ENCODE results near the gene TOM1L2.

TOM1L2 gene

DNA sequence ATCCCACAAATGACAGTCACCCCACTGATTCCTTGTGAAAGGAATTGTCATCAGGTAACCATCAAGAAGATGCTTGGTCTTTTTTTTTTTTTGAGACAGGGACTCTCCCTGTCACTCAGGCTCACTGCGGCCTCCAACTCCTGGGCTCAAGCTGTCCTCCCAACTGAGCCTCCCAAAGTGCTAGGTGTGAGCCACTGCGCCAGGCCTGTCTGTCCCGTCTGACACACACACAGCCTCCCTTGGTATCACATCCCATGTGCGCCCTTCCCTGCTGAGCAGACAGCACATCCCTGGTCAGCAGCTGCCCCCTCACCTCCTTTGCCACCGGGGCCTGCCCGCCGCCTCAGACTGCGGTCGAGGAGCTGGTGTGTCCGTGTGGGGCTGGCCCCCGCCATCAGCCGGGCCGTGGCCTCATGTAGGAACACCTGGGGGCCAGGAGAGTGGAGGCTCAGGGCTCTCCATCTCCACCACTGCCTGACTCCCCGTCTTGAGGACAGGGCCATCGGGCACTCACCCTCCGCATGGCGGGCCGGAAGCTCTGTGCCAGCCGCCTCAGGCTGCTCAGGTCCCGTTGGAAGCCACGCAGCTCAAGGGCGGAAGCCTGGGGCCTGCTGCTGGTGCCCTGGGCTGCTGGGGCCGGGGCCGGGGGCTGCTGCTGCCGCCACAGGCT is 159.0 kb downstream of the TOM1L2 start:
- no peak for TF ChIP-seq ZFX (IDR thresholded peaks at IDR 0.05; ENCODE audit: borderline replicate concordance)
- TF ChIP-seq, protein P1, sequence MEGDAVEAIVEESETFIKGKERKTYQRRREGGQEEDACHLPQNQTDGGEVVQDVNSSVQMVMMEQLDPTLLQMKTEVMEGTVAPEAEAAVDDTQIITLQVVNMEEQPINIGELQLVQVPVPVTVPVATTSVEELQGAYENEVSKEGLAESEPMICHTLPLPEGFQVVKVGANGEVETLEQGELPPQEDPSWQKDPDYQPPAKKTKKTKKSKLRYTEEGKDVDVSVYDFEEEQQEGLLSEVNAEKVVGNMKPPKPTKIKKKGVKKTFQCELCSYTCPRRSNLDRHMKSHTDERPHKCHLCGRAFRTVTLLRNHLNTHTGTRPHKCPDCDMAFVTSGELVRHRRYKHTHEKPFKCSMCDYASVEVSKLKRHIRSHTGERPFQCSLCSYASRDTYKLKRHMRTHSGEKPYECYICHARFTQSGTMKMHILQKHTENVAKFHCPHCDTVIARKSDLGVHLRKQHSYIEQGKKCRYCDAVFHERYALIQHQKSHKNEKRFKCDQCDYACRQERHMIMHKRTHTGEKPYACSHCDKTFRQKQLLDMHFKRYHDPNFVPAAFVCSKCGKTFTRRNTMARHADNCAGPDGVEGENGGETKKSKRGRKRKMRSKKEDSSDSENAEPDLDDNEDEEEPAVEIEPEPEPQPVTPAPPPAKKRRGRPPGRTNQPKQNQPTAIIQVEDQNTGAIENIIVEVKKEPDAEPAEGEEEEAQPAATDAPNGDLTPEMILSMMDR (IDR thresholded peaks at IDR 0.05): no peak
- H3K27ac ChIP-seq: peak overlapping the region; percentile 95

DNA sequence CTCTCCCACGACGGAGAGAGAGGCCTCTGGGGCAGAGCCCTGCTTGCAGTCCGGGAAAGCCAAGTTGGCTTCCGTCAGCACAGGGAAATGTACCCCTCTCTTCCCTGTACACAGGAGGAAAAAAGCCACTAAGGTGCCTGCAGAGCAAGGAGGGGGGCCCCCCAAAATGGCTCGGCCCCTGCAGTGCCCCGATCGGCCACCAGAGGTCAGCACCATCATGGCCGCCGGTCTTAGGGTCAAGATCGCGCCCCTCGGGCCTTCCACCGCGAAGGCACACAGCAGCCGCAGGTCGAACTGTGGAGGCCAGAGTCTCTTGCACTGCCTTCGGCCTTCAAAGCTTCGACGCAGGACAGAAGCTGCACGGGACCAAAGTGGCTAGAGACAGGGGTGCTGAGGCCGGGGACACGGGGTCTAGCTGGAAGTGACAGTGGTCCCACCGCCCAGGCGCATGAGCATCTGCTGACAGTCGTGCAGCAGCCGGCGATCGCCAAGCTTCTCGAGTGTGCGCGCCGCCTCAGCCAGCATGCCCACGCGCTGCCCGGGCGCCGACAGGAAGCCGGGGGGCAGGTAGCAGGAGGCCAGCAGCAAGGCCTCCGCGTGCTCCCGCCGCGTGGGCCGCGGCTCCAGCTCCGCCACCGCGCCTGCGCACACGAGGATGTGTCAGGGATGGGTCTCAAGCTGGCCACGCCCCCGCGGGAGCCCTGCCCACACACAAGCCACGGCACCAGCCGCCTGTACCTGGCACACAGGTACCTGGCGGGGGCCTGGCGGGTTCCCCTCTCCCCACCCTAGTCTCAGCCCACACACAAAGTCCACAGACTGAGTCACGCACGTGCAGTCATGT is 159.8 kb downstream of the TOM1L2 start:
- H3K27ac ChIP-seq: peak overlapping the region; percentile 95
- TF ChIP-seq ZFX (IDR thresholded peaks at IDR 0.05; ENCODE audit: borderline replicate concordance): no peak
- TF ChIP-seq, protein P1 (IDR thresholded peaks at IDR 0.05): peak; percentile 97

DNA sequence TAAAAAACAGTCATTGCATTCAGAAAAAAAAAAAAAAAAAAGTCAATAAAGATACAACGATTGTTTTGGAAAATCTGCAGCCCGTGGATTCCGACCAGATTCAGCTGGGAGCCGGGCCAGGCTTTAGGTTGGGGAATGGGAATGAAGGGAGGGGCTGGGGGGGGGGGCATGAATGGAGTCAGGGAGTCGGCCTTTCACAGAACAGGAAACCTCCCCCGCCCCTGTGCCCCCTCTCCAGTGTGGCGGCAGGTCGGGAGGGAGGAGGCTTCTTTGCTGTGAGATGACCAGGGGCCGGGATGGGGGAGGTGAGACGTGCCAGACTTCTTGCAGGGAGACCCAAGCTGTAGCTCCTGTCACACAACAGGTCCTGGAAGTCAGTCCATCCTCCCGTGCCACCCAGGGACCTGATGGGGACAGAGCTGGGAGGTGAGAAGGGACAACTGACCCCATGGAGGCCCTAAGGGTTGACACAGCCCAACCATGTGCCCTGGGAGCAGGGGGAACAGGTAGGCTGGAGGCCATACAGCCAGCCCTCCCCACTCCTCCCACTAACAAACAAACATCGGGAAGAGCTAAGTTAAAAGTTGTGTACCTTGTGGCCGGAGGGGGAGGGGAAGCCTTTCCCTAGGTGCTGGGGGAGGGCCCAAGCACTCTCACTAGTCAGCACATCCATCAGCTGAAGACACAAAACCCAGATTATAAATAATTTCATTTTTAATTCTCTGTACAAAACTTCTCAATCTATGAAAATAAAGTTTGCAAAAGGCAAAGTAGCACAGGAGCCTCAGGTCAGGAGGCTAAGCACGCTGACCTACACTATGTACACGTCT is 160.6 kb downstream of the TOM1L2 start:
- TF ChIP-seq, protein P1 (IDR thresholded peaks at IDR 0.05): no peak
- no peak for TF ChIP-seq ZFX (IDR thresholded peaks at IDR 0.05; ENCODE audit: borderline replicate concordance)
- peak overlapping the region; percentile 95 for H3K27ac ChIP-seq

DNA sequence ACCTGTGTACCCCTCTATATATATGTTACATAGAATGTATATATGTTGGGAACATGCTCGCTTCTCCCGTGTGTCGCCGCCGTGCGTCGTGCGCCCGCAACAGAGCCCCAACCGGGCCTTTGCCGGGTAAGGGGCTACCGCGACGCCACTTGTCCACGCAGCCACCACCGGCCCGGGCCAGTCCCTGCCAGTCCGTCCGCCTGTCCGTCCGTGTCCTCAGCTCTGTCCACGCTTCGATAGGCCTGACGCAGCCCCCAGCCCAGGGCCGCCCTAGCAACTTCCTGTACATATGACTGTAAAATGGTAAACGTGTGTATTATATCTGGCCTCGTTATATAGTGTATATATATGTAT is 161.3 kb downstream of the TOM1L2 start:
- H3K27ac ChIP-seq: peak overlapping the region; percentile 95
- TF ChIP-seq, protein P1 (IDR thresholded peaks at IDR 0.05): no peak; the same call in 1 of the 2 replicates
- no peak for TF ChIP-seq ZFX (IDR thresholded peaks at IDR 0.05; ENCODE audit: borderline replicate concordance)

DNA sequence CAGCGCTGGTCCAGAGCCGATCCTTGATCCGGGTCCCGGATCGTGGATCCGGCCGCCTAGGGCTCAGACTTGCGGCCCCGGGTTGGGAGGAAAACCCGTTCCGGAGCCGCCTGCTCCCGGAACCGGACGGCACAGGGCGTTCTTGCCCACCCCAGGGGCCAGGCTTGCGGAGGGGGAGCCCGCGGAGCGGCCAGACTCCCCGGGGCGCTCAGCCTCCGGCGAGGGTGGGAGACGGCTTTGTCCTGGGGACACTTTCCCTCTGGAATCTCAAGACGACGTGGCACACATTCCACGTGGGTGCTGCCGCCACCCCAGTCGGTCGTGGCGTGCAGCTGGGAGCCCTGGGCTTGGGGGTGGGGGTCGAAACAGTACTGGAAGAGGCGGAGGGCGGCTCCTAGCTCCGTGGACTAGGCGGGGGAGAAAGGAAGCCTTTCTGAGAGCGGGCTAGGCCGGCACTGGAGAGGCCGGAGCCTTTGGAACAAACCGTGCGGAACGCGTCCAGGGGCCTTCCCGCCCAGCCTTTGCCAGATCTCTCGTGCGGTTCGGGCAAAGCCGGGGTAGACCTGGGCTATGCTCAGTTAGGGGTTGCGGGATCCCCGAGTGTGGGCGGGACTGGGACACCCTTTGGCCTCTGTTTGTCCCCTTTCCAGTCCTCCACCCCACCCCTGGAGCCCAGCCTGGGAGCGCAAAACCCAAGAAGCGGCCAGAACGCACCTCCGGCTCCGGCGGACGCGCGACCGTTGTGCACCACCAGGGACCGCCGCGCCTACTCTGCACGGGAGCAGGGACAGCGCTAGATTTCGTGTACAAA is 161.9 kb downstream of the TOM1L2 start:
- TF ChIP-seq, protein P1 (IDR thresholded peaks at IDR 0.05): peak; percentile 20; the same call in 1 of the 2 replicates
- TF ChIP-seq ZFX (IDR thresholded peaks at IDR 0.05; ENCODE audit: borderline replicate concordance): no peak
- peak overlapping the region; percentile 95 for H3K27ac ChIP-seq

DNA sequence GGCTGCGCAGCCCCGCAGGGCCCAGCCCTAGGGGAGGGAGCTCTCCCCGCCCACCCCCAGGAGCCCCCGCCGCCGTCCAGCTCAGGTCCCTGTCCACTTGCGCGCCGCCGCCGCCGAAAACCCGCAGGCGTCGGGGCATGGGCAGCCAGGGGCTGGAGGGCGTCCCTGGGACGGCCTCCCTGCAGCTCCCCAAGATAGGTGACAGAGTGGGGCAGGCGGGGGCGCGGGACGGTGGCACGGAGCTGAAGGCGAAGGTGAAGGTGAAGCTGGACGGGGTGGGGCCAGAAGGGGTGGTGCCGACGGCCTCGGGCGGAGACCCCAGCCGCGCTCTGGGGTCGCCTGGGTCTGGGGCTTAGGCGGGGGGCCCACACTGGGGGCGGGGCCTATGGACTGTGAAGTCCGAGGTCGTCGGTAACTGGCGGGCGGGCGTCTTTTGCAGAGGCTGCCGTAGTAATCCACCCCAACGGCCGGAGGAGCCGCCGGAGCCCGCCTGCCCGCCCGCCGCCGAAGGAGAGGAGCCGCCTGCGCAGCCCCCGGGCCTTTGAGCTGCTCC is 162.6 kb downstream of the TOM1L2 start:
- TF ChIP-seq, protein P1 (IDR thresholded peaks at IDR 0.05): no peak
- TF ChIP-seq ZFX (IDR thresholded peaks at IDR 0.05; ENCODE audit: borderline replicate concordance): no peak
- H3K27ac ChIP-seq: peak overlapping the region; percentile 95

Data from 22Rv1 (cell line).